ENCODE data around the gene HK1.

- TF ChIP-seq CTCF (IDR thresholded peaks at IDR 0.05; ENCODE audit: low read depth, low read length), result no peak
- no peak for TF ChIP-seq POLR2A (IDR thresholded peaks at IDR 0.05; ENCODE audit: extremely low read depth, insufficient read length)
- no peak for TF ChIP-seq MAX (IDR thresholded peaks at IDR 0.05; ENCODE audit: low read depth, low read length)
Observed at GRCh38 chr10:69384320-69384719, 106.0 kb downstream of the HK1 start.

All from NB4 (cell line).